Transverse colon (tissue), 4 donors: ENCODE data around the gene SIRT4.

Experiments
- EP300 ChIP-seq: sonication (generic); formaldehyde crosslinking; IDR thresholded peaks from one replicate; pipeline ENCODE4 v1.6.1; 2017; ENCODE audit warnings: antibody characterized with exemption, low read depth
- POLR2A ChIP-seq: fragments of 450-650 bp; IDR thresholded peaks from one replicate; pipeline ENCODE4 v1.6.1; 2016; ENCODE audit warnings: antibody characterized with exemption, mild to moderate bottlenecking, moderate library complexity
- POLR2AphosphoS5 ChIP-seq, 3 donors: sonication (generic); formaldehyde crosslinking; IDR thresholded peaks; one replicate each; pipeline ENCODE4 v1.6.1; 2016; ENCODE audit warnings: antibody characterized with exemption in 3 of 3
- TF ChIP-seq, protein P1 (sequence below), 5 experiments: fragments of 200-600 bp in 3 of 5; fragments of 450-650 bp in 2 of 5; sonication (generic) in 3 of 5; IDR thresholded peaks; 1 replicate in 2 of 5; 2 replicates in 3 of 5; pipeline ENCODE4 v1.5.1; 2016 to 2017; ENCODE audit warnings: antibody characterized with exemption in 5 of 5, inconsistent platforms in 3 of 5, mild to moderate bottlenecking in 2 of 5, moderate library complexity in 1 of 5

DNA sequence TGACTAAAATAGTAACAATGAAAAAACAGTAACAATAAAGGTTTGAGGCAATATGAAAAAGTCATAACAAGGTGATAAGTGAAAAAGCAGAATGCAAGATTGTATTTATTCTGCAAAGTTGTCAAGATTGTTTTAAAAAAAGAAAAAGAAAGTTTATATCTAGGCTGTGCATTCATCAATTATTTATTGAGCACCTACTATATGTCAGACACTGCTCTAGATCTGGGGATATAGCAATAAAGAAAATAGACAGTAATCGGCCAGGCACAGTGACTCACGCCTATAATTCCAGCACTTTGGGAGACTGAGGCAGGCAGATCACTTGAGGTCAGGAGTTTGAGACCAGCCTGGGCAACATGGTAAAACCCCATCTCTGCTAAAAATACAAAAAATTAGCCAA, 21.7 kb downstream of the SIRT4 start:
- no peak for TF ChIP-seq POLR2A
- no peak for TF ChIP-seq POLR2AphosphoS5 (IDR thresholded peaks at IDR 0.05)
- TF ChIP-seq, protein P1, sequence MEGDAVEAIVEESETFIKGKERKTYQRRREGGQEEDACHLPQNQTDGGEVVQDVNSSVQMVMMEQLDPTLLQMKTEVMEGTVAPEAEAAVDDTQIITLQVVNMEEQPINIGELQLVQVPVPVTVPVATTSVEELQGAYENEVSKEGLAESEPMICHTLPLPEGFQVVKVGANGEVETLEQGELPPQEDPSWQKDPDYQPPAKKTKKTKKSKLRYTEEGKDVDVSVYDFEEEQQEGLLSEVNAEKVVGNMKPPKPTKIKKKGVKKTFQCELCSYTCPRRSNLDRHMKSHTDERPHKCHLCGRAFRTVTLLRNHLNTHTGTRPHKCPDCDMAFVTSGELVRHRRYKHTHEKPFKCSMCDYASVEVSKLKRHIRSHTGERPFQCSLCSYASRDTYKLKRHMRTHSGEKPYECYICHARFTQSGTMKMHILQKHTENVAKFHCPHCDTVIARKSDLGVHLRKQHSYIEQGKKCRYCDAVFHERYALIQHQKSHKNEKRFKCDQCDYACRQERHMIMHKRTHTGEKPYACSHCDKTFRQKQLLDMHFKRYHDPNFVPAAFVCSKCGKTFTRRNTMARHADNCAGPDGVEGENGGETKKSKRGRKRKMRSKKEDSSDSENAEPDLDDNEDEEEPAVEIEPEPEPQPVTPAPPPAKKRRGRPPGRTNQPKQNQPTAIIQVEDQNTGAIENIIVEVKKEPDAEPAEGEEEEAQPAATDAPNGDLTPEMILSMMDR (IDR thresholded peaks at IDR 0.05), result no peak
- no peak for TF ChIP-seq EP300
